Left ventricle myocardium inferior (tissue), 1 donor: ENCODE data around the gene TUBGCP2. TPM values are rescaled to one million over a fixed set of nuclear protein-coding genes. Genes with fewer than 3 reads are reported as not detected.

Source experiments
- DNase-seq: peaks from one replicate; pipeline ENCODE4 v3.0.0-alpha.2; 2020
- H3K27ac ChIP-seq: fragments of 200-600 bp; replicated peaks from 2 replicates; pipeline ENCODE4 v1.8.0; 2021
- H3K27me3 ChIP-seq: fragments of 200-600 bp; 2 replicates; pipeline ENCODE4 v1.8.0; 2021; ENCODE audit warnings: low read depth
- H3K36me3 ChIP-seq: fragments of 200-600 bp; 2 replicates; pipeline ENCODE4 v1.8.0; 2021
- H3K4me1 ChIP-seq: fragments of 200-600 bp; 2 replicates; pipeline ENCODE4 v1.8.0; 2021
- H3K4me3 ChIP-seq: fragments of 200-600 bp; 2 replicates; pipeline ENCODE4 v1.8.0; 2021; ENCODE audit warnings: mild to moderate bottlenecking, moderate library complexity
- H3K9me3 ChIP-seq: fragments of 200-600 bp; replicated peaks from 2 replicates; pipeline ENCODE4 v1.8.0; 2021
- intact Hi-C: fragments of 100-400 bp; cut with micrococcal nuclease; formaldehyde crosslinking; loops from one replicate; pipeline ENCODE4 v1.11.0; 2022
- long read RNA-seq: library from polyadenylated mRNA; unstranded; transcript quantifications from one replicate; pipeline ENCODE4 v2.0.0, GENCODE V29; 2021
- total RNA-seq: library from RNA; stranded (reverse); fragmentation: NEBNext Ultra II Directional; extraction: Animal tissue kit (Norgen Biotek cat#: 25700); gene quantifications from one replicate; pipeline ENCODE4 v1.2.1, GENCODE V29; 2021
- TF ChIP-seq, protein P1 (sequence below): fragments of 200-600 bp; IDR thresholded peaks from 2 replicates; pipeline ENCODE4 v1.8.0; 2021; ENCODE audit warnings: antibody characterized with exemption, mild to moderate bottlenecking, borderline replicate concordance
- donor health status: DM: no; HTN: yes; CAD: no; lungs with severe emphysema.

TUBGCP2 gene, protein sequence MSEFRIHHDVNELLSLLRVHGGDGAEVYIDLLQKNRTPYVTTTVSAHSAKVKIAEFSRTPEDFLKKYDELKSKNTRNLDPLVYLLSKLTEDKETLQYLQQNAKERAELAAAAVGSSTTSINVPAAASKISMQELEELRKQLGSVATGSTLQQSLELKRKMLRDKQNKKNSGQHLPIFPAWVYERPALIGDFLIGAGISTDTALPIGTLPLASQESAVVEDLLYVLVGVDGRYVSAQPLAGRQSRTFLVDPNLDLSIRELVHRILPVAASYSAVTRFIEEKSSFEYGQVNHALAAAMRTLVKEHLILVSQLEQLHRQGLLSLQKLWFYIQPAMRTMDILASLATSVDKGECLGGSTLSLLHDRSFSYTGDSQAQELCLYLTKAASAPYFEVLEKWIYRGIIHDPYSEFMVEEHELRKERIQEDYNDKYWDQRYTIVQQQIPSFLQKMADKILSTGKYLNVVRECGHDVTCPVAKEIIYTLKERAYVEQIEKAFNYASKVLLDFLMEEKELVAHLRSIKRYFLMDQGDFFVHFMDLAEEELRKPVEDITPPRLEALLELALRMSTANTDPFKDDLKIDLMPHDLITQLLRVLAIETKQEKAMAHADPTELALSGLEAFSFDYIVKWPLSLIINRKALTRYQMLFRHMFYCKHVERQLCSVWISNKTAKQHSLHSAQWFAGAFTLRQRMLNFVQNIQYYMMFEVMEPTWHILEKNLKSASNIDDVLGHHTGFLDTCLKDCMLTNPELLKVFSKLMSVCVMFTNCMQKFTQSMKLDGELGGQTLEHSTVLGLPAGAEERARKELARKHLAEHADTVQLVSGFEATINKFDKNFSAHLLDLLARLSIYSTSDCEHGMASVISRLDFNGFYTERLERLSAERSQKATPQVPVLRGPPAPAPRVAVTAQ
- 38.9 TPM for total RNA-seq
- long read RNA-seq, full-length matches to known transcripts = 81 of 111 reads
- long read RNA-seq, partial matches to known transcripts = 14 of 111 reads
- long read RNA-seq, other reads (novel, unspliced or antisense) = 16 of 111 reads

DNA sequence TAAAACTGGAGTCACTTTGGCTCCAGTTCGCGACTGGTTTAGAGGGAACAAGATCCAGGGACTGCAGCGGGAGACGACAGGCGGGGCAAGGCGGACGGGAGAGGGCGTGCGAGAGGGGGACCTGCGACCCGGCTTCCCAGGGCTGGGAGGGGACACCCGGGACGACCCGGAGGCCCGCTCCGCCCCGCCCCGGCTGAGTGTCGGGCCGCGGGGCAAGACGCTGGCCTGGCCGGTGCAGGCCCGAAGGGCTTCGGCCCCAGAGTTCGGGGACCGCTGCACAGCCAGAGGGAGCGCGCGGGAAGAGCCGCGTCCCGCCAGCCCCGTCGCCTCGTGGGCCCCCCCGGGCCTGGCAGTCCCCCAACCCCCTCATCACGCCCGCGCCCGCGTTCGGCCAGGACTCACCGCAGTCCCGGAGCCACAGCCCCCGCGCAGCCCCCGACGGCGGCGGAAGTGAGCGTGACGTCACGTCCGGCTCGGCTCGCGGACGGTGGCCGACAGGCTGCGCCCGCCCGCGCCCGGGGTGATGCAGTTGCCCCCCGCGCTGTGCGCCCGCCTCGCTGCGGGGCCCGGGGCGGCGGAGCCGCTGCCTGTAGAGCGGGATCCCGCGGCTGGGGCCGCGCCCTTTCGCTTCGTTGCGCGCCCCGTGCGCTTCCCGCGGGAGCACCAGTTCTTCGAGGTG, at the start of gene TUBGCP2, which contains the start of gene ZNF511:
Gene TUBGCP2, minus strand, starts transcription at position 452 of the 679 bp plus-strand sequence. CDS start 5,931 bp downstream, outside the sequence.
Gene ZNF511, plus strand, starts transcription at position 494 of the 679 bp plus-strand sequence. Its CDS starts 30 bp downstream, at position 524.
- peaks cover 54% of the 10 kb centered on the region for H3K4me1 ChIP-seq
- no peaks in the 10 kb centered on the region for H3K9me3 ChIP-seq

DNA sequence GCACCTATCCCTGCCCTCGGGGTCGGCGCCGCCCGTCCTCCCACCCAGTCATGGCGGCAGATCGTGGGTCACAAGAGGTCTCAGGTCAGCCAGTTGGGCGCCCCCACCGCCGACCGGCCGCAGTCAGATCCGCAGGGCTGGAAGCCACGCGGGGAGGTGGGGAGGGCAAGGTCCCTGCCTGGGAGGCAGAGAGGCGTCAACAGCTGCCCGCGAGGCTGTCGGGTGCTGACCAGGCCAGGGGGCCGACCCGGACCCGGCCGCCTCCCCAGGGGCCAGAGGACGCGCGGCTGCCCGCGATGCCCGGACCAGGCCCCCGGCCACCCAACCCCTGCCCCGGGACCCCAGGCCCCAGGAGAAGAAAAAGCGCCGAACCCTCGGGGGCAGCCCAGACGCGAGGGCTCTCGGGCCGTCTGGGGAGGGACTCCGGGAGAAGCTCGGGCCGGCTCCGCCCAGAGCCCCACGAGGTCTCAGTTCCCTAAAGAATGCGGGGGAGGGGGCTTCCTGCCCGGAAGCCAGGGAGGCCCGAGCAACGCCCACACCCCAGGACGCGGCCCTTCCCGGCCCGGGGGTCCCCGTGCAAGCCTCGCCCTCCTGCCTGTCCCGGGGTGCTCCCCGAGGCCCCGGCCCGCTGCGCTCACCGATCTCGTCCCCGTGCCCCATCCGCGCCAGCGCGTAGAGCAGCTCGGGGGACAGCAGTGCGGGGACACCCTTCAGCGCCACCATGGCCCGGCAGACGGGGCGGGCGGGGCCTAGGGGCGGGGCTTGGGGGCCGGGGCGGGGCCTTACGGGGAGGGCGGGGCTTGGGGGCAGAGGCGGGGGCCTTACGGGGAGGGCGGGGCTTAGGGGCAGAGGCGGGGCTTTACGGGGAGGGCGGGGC, 48.9 kb upstream of the TUBGCP2 start, which contains the start of gene FUOM:
Gene FUOM, minus strand, starts transcription at position 735 of the 877 bp plus-strand sequence. Its CDS starts 12 bp downstream, at position 723.
- Histone ChIP-seq H3K4me1 (peaks cover 31% of the 10 kb centered on the region), H3K27me3 (no peaks in the 10 kb centered on the region), H3K9me3 (no peaks in the 10 kb centered on the region), H3K4me3 (peak within 1 kb of the TSS; percentile 80), H3K36me3 (peaks cover 8% of the 10 kb centered on the region), H3K27ac (peak within 1 kb of the TSS; percentile 76)
- intact Hi-C loops = no loop called here
- peak; percentile 55 for DNase-seq
- TF ChIP-seq, protein P1, sequence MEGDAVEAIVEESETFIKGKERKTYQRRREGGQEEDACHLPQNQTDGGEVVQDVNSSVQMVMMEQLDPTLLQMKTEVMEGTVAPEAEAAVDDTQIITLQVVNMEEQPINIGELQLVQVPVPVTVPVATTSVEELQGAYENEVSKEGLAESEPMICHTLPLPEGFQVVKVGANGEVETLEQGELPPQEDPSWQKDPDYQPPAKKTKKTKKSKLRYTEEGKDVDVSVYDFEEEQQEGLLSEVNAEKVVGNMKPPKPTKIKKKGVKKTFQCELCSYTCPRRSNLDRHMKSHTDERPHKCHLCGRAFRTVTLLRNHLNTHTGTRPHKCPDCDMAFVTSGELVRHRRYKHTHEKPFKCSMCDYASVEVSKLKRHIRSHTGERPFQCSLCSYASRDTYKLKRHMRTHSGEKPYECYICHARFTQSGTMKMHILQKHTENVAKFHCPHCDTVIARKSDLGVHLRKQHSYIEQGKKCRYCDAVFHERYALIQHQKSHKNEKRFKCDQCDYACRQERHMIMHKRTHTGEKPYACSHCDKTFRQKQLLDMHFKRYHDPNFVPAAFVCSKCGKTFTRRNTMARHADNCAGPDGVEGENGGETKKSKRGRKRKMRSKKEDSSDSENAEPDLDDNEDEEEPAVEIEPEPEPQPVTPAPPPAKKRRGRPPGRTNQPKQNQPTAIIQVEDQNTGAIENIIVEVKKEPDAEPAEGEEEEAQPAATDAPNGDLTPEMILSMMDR = no peak

More for the DNA sequence above, at the start of gene TUBGCP2, which contains the start of gene ZNF511:
- peak; percentile 89 for DNase-seq
- Histone ChIP-seq H3K27ac (peak within 1 kb of the TSS; percentile 100), H3K4me3 (peak within 1 kb of the TSS; percentile 100), H3K36me3 (peaks cover 31% of the 10 kb centered on the region), H3K27me3 (no peaks in the 10 kb centered on the region)
- intact Hi-C loops = no loop called here
- TF ChIP-seq, protein P1 = peak; percentile 10

DNA sequence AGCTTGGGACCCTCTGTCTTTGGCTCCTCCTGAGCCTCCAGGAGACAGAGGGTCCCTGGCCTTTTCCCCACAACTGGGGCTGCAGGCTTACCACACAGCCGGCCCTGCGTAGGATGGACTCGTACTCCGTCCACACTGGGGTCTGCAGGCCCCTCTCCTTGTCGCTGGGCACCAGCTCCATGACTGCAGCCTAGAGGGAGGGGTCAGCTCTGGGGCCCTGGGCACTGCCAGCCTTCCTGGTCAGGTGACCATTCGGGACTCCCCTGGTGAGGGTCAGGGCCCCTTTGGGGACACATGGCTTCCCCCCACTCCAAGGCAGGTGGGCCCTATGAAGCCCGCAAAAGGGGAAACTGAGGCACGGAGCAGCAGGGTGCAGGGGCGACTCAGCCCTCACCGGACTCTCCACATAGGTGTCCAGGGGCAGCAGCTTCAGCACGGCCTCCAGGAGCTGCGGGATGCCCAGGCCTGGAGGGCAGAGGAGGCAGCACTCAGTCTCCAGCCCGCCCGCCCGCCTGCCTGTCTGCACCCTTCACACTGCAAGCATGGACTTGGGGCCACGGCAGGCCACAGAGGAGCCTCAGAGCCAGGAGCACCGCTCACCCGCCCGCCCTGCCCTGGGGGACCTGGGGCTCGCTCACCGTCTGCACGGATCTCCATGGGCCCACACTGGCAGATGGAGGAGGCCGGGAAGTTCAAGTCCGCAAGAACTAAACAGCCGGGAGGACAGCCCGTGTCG, 48.0 kb upstream of the TUBGCP2 start:
- Histone ChIP-seq H3K4me3 (peak overlapping the region; percentile 80), H3K4me1 (peaks cover 31% of the 10 kb centered on the region), H3K27me3 (no peaks in the 10 kb centered on the region), H3K36me3 (no peaks in the 10 kb centered on the region), H3K9me3 (no peaks in the 10 kb centered on the region), H3K27ac (peak overlapping the region; percentile 76)
- TF ChIP-seq, protein P1 = no peak
- no peak for DNase-seq
- intact Hi-C loops = no loop called here

DNA sequence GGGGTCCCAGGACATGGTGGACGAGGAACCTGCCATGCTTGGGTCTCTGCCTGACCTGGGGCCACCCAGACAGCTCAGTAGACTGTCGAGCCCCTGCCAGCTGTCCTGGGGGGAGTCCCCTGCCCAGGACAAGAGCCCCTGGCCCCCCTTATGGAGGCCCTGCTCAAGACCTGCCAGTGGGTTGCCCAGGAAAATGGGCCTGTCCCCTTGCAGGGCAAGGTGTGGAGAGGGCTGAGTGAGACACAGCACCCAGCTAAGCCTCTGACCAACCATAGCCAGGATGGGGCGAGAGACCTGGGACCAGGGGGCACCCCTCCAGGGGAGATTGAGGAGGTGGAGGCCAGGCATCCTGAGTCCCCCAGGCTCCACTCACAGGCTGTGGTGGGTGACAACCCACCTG, 47.3 kb upstream of the TUBGCP2 start:
- Histone ChIP-seq H3K27ac (no peak overlapping the region), H3K4me3 (no peak overlapping the region), H3K36me3 (no peaks in the 10 kb centered on the region), H3K9me3 (no peaks in the 10 kb centered on the region), H3K4me1 (peaks cover 31% of the 10 kb centered on the region), H3K27me3 (no peaks in the 10 kb centered on the region)
- DNase-seq = no peak
- intact Hi-C loops = no loop called here
- TF ChIP-seq, protein P1 = no peak
